ENCODE results near the gene CACNG6. TPM values are rescaled to one million over a fixed set of nuclear protein-coding genes. Genes with fewer than 3 reads are reported as not detected.

CACNG6 gene
- total and polyA plus RNA-seq, 2 donors (not counting 3 experiments of a cell fraction or from before 2014, with no cell fraction given): 5.0 to 5.4 TPM

GRCh38 chr19:53942001-53942786 is 49.2 kb upstream of the CACNG6 start:
- DNase-seq (ENCODE audit: low read depth, low spot score) (peak; percentile 10), FAIRE-seq (no peak)
- H3K9me3 ChIP-seq (replicated peaks; ENCODE audit: control insufficient read depth, insufficient read depth, low read length): no peaks in the 10 kb centered on the region
- no peaks in the 10 kb centered on the region for H3K4me1 ChIP-seq (ENCODE audit: control insufficient read depth, extremely low read depth, insufficient read depth, low read length)
- dilution Hi-C loops (cut with MboI; ENCODE audit: extremely low pct_ligation_motif_present, low sequenced_read_pairs) (no loop called here), intact Hi-C loops (cut with micrococcal nuclease) (no loop called here)
- ChIA-PET POLR2A (no interaction called here), CTCF (interaction anchor here (1.1 kb wide), 1 partner anchor 88 kb away, joined by 3 read pairs; no protein-coding TSS in a partner anchor)
- no peaks in the 10 kb centered on the region for H3K79me2 ChIP-seq (ENCODE audit: control insufficient read depth, insufficient read depth, low read length)
- BruUV-seq (replicated peaks): no TSS peak
- H3K9me1 ChIP-seq (replicated peaks; ENCODE audit: control insufficient read depth, extremely low read depth, insufficient read depth, low read length): no peaks in the 10 kb centered on the region
- no peak overlapping the region for H3K9ac ChIP-seq (replicated peaks; ENCODE audit: extremely low read depth, insufficient read depth, low read length)
- no peak overlapping the region for H3K27ac ChIP-seq (ENCODE audit: insufficient read depth, low read depth, low read length)
- H3K4me2 ChIP-seq (ENCODE audit: insufficient read depth, low read length): no peak overlapping the region
- no peaks in the 10 kb centered on the region for H3K36me3 ChIP-seq (ENCODE audit: control insufficient read depth in 2 of 2, extremely low read depth in 1 of 2, insufficient read depth in 2 of 2, low read length in 2 of 2)
- no peak overlapping the region for H2AFZ ChIP-seq (ENCODE audit: low read depth, low read length)
- TF ChIP-seq EZH2 (IDR thresholded peaks at IDR 0.05; ENCODE audit: borderline replicate concordance, low read depth, low read length, severe bottlenecking) (peak; percentile 75), GATA2 (IDR thresholded peaks at IDR 0.05; ENCODE audit: insufficient read depth, insufficient read length, low read depth, low read length) (no peak), CTCF (IDR thresholded peaks at IDR 0.05; ENCODE audit: extremely low read depth in 1 of 2, insufficient read depth in 1 of 2, low read depth in 1 of 2, low read length in 2 of 2) (peak in 1 of 2 donors; percentile 12)
- H3K4me3 ChIP-seq (replicated peaks in 1 of 3; ENCODE audit: insufficient read depth in 1 of 3, low read depth in 1 of 3, low read length in 3 of 3): no peak overlapping the region
- peaks cover 11 to 30% of the 10 kb centered on the region in 2 experiments for H3K27me3 ChIP-seq (ENCODE audit: control insufficient read depth in 2 of 2, insufficient read depth in 2 of 2, low read length in 2 of 2)
- H4K20me1 ChIP-seq (replicated peaks; ENCODE audit: control insufficient read depth, extremely low read depth, insufficient read depth, low read length): no peaks in the 10 kb centered on the region

- H3K9me3 ChIP-seq (replicated peaks; ENCODE audit: control insufficient read depth, insufficient read depth, low read length): no peaks in the 10 kb centered on the region
- TF ChIP-seq MAX (IDR thresholded peaks at IDR 0.05; ENCODE audit: insufficient read depth, insufficient read length) (no peak), JUN (IDR thresholded peaks at IDR 0.05; ENCODE audit: borderline replicate concordance, insufficient read depth, insufficient read length, low read depth) (no peak), POLR2AphosphoS5 (IDR thresholded peaks at IDR 0.05; ENCODE audit: insufficient read depth, low read depth, low read length) (no peak), EZH2 (IDR thresholded peaks at IDR 0.05; ENCODE audit: borderline replicate concordance, low read depth, low read length, severe bottlenecking) (no peak)
- H3K9me1 ChIP-seq (replicated peaks; ENCODE audit: control insufficient read depth, extremely low read depth, insufficient read depth, low read length): no peaks in the 10 kb centered on the region
- no peaks in the 10 kb centered on the region for H3K36me3 ChIP-seq (ENCODE audit: control insufficient read depth in 2 of 2, extremely low read depth in 1 of 2, insufficient read depth in 2 of 2, low read length in 2 of 2)
- FAIRE-seq: no peak
- H3K4me3 ChIP-seq (replicated peaks in 1 of 3; ENCODE audit: insufficient read depth in 1 of 3, low read depth in 1 of 3, low read length in 3 of 3): no peak overlapping the region
- H3K4me2 ChIP-seq (ENCODE audit: insufficient read depth, low read length): no peak overlapping the region
- DNase-seq (ENCODE audit: low read depth, low spot score): no peak
- ChIA-PET POLR2A (no interaction called here), CTCF (interaction anchor here (1.7 kb wide), 1 partner anchor 79 kb away, joined by 6 read pairs; no protein-coding TSS in a partner anchor)
- intact Hi-C loops (cut with micrococcal nuclease) (no loop called here), dilution Hi-C loops (cut with MboI; ENCODE audit: extremely low pct_ligation_motif_present, low sequenced_read_pairs) (no loop called here)
- peaks cover 11 to 30% of the 10 kb centered on the region in 2 experiments for H3K27me3 ChIP-seq (ENCODE audit: control insufficient read depth in 2 of 2, insufficient read depth in 2 of 2, low read length in 2 of 2)
- H3K27ac ChIP-seq (ENCODE audit: insufficient read depth, low read depth, low read length): no peak overlapping the region
- no TSS peak for BruUV-seq (replicated peaks)
- no peaks in the 10 kb centered on the region for H4K20me1 ChIP-seq (replicated peaks; ENCODE audit: control insufficient read depth, extremely low read depth, insufficient read depth, low read length)
- no peaks in the 10 kb centered on the region for H3K4me1 ChIP-seq (ENCODE audit: control insufficient read depth, extremely low read depth, insufficient read depth, low read length)
- H2AFZ ChIP-seq (ENCODE audit: low read depth, low read length): no peak overlapping the region
- no peaks in the 10 kb centered on the region for H3K79me2 ChIP-seq (ENCODE audit: control insufficient read depth, insufficient read depth, low read length)
- no peak overlapping the region for H3K9ac ChIP-seq (replicated peaks; ENCODE audit: extremely low read depth, insufficient read depth, low read length)
Measured at GRCh38 chr19:53944416-53944815, 47.0 kb upstream of the CACNG6 start.

Data from endothelial cell of umbilical vein (primary cell).